ENCODE data around the gene TTC19.
"Not testable (repeated sequence)": the region's sequence is repeated elsewhere in the genome, so short reads cannot be mapped to it uniquely, and the experiment has no call there.

TTC19 gene

GRCh38 chr17:16055139-16055538 lies 55.5 kb downstream of the TTC19 start:
- H3K9me3 ChIP-seq (ENCODE audit: control insufficient read depth, insufficient read depth, low read depth, low read length); H3K4me3 ChIP-seq (ENCODE audit: low read depth, low read length); CTCF ChIA-PET; H3K4me1 ChIP-seq (ENCODE audit: control insufficient read depth, insufficient read depth, low read length); POLR2A ChIA-PET; H3K27ac ChIP-seq (ENCODE audit: extremely low read depth, low read depth, low read length): not testable (repeated sequence)
- TF ChIP-seq ZNF146 (tag by site-specific recombination; IDR thresholded peaks at IDR 0.05), result peak; percentile 96
- H3K36me3 ChIP-seq (ENCODE audit: control insufficient read depth in 2 of 2, insufficient read depth in 1 of 2, low read length in 2 of 2), result peaks cover 78 to 86% of the 10 kb centered on the region in 2 experiments

- POLR2A ChIA-PET, result no interaction called here
- CTCF ChIA-PET, result no interaction called here
- Histone ChIP-seq H3K4me3 (ENCODE audit: low read depth, low read length) (no peak overlapping the region), H3K9me3 (ENCODE audit: control insufficient read depth, insufficient read depth, low read depth, low read length) (no peaks in the 10 kb centered on the region), H3K36me3 (ENCODE audit: control insufficient read depth in 2 of 2, insufficient read depth in 1 of 2, low read length in 2 of 2) (peaks cover 81 to 95% of the 10 kb centered on the region in 2 experiments), H3K4me1 (ENCODE audit: control insufficient read depth, insufficient read depth, low read length) (no peaks in the 10 kb centered on the region), H3K27ac (ENCODE audit: extremely low read depth, low read depth, low read length) (no peak overlapping the region)
- TF ChIP-seq ZNF202 (tag by site-specific recombination; IDR thresholded peaks at IDR 0.05; ENCODE audit: borderline replicate concordance) (no peak), ZNF677 (tag by site-specific recombination; IDR thresholded peaks at IDR 0.05) (no peak), ZNF2 (tag by site-specific recombination; IDR thresholded peaks at IDR 0.05) (no peak), KLF10 (tag by site-specific recombination; IDR thresholded peaks at IDR 0.05) (no peak), ZNF133 (tag by site-specific recombination; IDR thresholded peaks at IDR 0.05) (no peak), ZNF112 (tag by site-specific recombination; IDR thresholded peaks at IDR 0.05) (no peak), MEIS1 (CRISPR knock-in tag; IDR thresholded peaks at IDR 0.05; ENCODE audit: borderline replicate concordance) (no peak), ZNF148 (tag by site-specific recombination; IDR thresholded peaks at IDR 0.05; ENCODE audit: borderline replicate concordance) (no peak), ZSCAN23 (tag by site-specific recombination; IDR thresholded peaks at IDR 0.05) (no peak), ZNF670 (tag by site-specific recombination; IDR thresholded peaks at IDR 0.05; ENCODE audit: low read depth) (no peak), MZF1 (tag by site-specific recombination; IDR thresholded peaks at IDR 0.05; ENCODE audit: borderline replicate concordance) (no peak)
- TF ChIP-seq, protein P1, sequence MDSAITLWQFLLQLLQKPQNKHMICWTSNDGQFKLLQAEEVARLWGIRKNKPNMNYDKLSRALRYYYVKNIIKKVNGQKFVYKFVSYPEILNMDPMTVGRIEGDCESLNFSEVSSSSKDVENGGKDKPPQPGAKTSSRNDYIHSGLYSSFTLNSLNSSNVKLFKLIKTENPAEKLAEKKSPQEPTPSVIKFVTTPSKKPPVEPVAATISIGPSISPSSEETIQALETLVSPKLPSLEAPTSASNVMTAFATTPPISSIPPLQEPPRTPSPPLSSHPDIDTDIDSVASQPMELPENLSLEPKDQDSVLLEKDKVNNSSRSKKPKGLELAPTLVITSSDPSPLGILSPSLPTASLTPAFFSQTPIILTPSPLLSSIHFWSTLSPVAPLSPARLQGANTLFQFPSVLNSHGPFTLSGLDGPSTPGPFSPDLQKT (IDR thresholded peaks at IDR 0.05; ENCODE audit: borderline replicate concordance, low read depth, low read length), result no peak
- TF ChIP-seq, protein P2, sequence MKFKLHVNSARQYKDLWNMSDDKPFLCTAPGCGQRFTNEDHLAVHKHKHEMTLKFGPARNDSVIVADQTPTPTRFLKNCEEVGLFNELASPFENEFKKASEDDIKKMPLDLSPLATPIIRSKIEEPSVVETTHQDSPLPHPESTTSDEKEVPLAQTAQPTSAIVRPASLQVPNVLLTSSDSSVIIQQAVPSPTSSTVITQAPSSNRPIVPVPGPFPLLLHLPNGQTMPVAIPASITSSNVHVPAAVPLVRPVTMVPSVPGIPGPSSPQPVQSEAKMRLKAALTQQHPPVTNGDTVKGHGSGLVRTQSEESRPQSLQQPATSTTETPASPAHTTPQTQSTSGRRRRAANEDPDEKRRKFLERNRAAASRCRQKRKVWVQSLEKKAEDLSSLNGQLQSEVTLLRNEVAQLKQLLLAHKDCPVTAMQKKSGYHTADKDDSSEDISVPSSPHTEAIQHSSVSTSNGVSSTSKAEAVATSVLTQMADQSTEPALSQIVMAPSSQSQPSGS (tag by site-specific recombination; IDR thresholded peaks at IDR 0.05; ENCODE audit: low read depth), result no peak
- TF ChIP-seq, protein P3, sequence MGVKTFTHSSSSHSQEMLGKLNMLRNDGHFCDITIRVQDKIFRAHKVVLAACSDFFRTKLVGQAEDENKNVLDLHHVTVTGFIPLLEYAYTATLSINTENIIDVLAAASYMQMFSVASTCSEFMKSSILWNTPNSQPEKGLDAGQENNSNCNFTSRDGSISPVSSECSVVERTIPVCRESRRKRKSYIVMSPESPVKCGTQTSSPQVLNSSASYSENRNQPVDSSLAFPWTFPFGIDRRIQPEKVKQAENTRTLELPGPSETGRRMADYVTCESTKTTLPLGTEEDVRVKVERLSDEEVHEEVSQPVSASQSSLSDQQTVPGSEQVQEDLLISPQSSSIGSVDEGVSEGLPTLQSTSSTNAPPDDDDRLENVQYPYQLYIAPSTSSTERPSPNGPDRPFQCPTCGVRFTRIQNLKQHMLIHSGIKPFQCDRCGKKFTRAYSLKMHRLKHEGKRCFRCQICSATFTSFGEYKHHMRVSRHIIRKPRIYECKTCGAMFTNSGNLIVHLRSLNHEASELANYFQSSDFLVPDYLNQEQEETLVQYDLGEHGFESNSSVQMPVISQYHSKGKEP (tag by site-specific recombination; IDR thresholded peaks at IDR 0.05), result no peak
Measured at GRCh38 chr17:16061631-16062030, 62.0 kb downstream of the TTC19 start.

GRCh38 chr17:16066125-16066524 lies 66.5 kb downstream of the TTC19 start:
- Histone ChIP-seq H3K4me1 (ENCODE audit: control insufficient read depth, insufficient read depth, low read length) (no peaks in the 10 kb centered on the region), H3K36me3 (ENCODE audit: control insufficient read depth in 2 of 2, insufficient read depth in 1 of 2, low read length in 2 of 2) (peaks cover 82 to 96% of the 10 kb centered on the region in 2 experiments), H3K4me3 (ENCODE audit: low read depth, low read length) (no peak overlapping the region), H3K9me3 (ENCODE audit: control insufficient read depth, insufficient read depth, low read depth, low read length) (no peaks in the 10 kb centered on the region), H3K27ac (ENCODE audit: extremely low read depth, low read depth, low read length) (no peak overlapping the region)
- TF ChIP-seq ZNF292 (tag by site-specific recombination; IDR thresholded peaks at IDR 0.05; ENCODE audit: borderline replicate concordance, low read depth) (no peak), PRDM4 (tag by site-specific recombination; IDR thresholded peaks at IDR 0.05) (no peak), ZNF140 (tag by site-specific recombination; IDR thresholded peaks at IDR 0.05) (no peak)
- POLR2A ChIA-PET, result no interaction called here
- CTCF ChIA-PET, result no interaction called here
